Esophagus squamous epithelium (tissue), 5 donors: Measurements from ENCODE around the gene NHERF2. TPM values are rescaled to one million over a fixed set of nuclear protein-coding genes. Genes with fewer than 3 reads are reported as not detected.

ENCODE experiments used
- DNase-seq: peaks from one replicate; lab custom pipeline; 2025; lab: John Stamatoyannopoulos, UW
- H3K27ac ChIP-seq, 4 donors: fragments of 200-600 bp; sonication (generic); one replicate each; pipeline ENCODE4 v1.5.1; 2016 to 2019; ENCODE audit warnings: mild to moderate bottlenecking in 1 of 4
- H3K27me3 ChIP-seq, 4 donors: fragments of 200-600 bp; sonication (generic); 1 replicate in 3 of 4; 2 replicates in 1 of 4; pipeline versions ENCODE4 v1.5.1 to v1.6.0; 2017 to 2021; ENCODE audit warnings: antibody characterized with exemption in 1 of 4
- H3K36me3 ChIP-seq, 3 donors: fragments of 200-600 bp; sonication (generic); one replicate each; pipeline ENCODE4 v1.5.1; 2016 to 2019
- H3K4me1 ChIP-seq, 3 donors: fragments of 200-600 bp; sonication (generic); one replicate each; pipeline ENCODE4 v1.5.1; 2017 to 2019
- H3K4me3 ChIP-seq, 4 donors: fragments of 200-600 bp; sonication (generic); 1 replicate in 3 of 4; 2 replicates in 1 of 4; pipeline ENCODE4 v1.5.1; 2016 to 2019; ENCODE audit warnings: mild to moderate bottlenecking in 2 of 4, moderate library complexity in 1 of 4
- H3K9me3 ChIP-seq, 3 donors: fragments of 200-600 bp; sonication (generic); one replicate each; pipeline ENCODE4 v1.5.1; 2016 to 2019
- CTCF ChIP-seq, 6 experiments: fragments of 450-650 bp in 4 of 6; fragments of 200-600 bp in 2 of 6; sonication (generic) in 2 of 6; IDR thresholded peaks; one replicate each; pipeline ENCODE4 v1.5.1; 2016 to 2019; ENCODE audit warnings: antibody characterized with exemption in 6 of 6, mild to moderate bottlenecking in 4 of 6, moderate library complexity in 4 of 6
- POLR2A ChIP-seq, 4 donors: fragments of 450-650 bp; IDR thresholded peaks; one replicate each; pipeline ENCODE4 v1.6.1; 2017; ENCODE audit warnings: antibody characterized with exemption in 4 of 4, mild to moderate bottlenecking in 4 of 4, moderate library complexity in 3 of 4
- WGBS, 2 donors: methylation state at CpG; one replicate each; pipeline ENCODE4 v1.1.5; 2018; 5-methylcytosine and 5-hydroxymethylcytosine counted together
- intact Hi-C: fragments of 100-400 bp; cut with DNase I; formaldehyde crosslinking; loops from one replicate; pipeline ENCODE4 v1.15.0; 2022
- total RNA-seq, 4 donors: library from RNA; depleted of rRNA; stranded (reverse); fragments of >200 nt; gene quantifications; one replicate each; pipeline ENCODE4 v1.1.0, GENCODE V29; 2016
- donor health status: DM: yes; HTN: yes; CAD: no.

Gene NHERF2
- total RNA-seq, 4 donors from 2014 or later = 11.6 to 31.7 (median 16.5) TPM

GRCh38 chr16:1990351-1991134, 36.2 kb upstream of the NHERF2 start:
- Histone ChIP-seq H3K27ac (peak overlapping the region in 3 of 4 donors; percentile 6 to 65 (median 23)), H3K36me3 (peaks cover 0 to 18% (median 3%) of the 10 kb centered on the region in 3 donors), H3K4me1 (peaks cover 29 to 66% (median 36%) of the 10 kb centered on the region in 3 donors), H3K27me3 (peaks cover 12 to 48% (median 21%) of the 10 kb centered on the region in 4 donors), H3K9me3 (peaks cover 0 to 6% (median 0%) of the 10 kb centered on the region in 3 donors), H3K4me3 (peak overlapping the region; percentile 6 to 58 (median 32))
- intact Hi-C loops = no loop called here
- 3 to 10% methylated on average over 2 to 11 of the region's 50 CpGs for WGBS, 2 donors
- TF ChIP-seq CTCF (IDR thresholded peaks at IDR 0.05) (no peak), POLR2A (IDR thresholded peaks at IDR 0.05) (peak in 1 of 4 donors; percentile 53)
- DNase-seq = no peak

- H3K27me3 ChIP-seq = peaks cover 12 to 48% (median 21%) of the 10 kb centered on the region in 4 donors
- H3K4me3 ChIP-seq = peak overlapping the region; percentile 14 to 58 (median 34)
- peaks cover 26 to 61% (median 33%) of the 10 kb centered on the region in 3 donors for H3K4me1 ChIP-seq
- H3K36me3 ChIP-seq = peaks cover 0 to 13% (median 0%) of the 10 kb centered on the region in 3 donors
- H3K27ac ChIP-seq = peak overlapping the region in 3 of 4 donors; percentile 32 to 65 (median 55)
- 4 to 5% methylated on average over 8 to 12 of the region's 18 CpGs for WGBS, 2 donors
- TF ChIP-seq CTCF (IDR thresholded peaks at IDR 0.05) (no peak), POLR2A (IDR thresholded peaks at IDR 0.05) (peak in 1 of 4 donors; percentile 45)
- H3K9me3 ChIP-seq = peaks cover 0 to 6% (median 0%) of the 10 kb centered on the region in 3 donors
- DNase-seq = no peak
- intact Hi-C loops = no loop called here
Observed at GRCh38 chr16:1991135-1991551, 35.6 kb upstream of the NHERF2 start.

GRCh38 chr16:1991588-1991947, 35.1 kb upstream of the NHERF2 start:
- intact Hi-C loops = no loop called here
- DNase-seq = no peak
- Histone ChIP-seq H3K36me3 (peaks cover 0 to 13% (median 0%) of the 10 kb centered on the region in 3 donors), H3K4me1 (peaks cover 26 to 63% (median 33%) of the 10 kb centered on the region in 3 donors), H3K4me3 (peak overlapping the region; percentile 14 to 58 (median 34)), H3K9me3 (peaks cover 0 to 6% (median 0%) of the 10 kb centered on the region in 3 donors), H3K27ac (peak overlapping the region; percentile 32 to 65 (median 56)), H3K27me3 (peaks cover 12 to 48% (median 21%) of the 10 kb centered on the region in 4 donors)
- 0 to 10% methylated on average over 6 to 9 of the region's 22 CpGs for WGBS, 2 donors
- TF ChIP-seq POLR2A (IDR thresholded peaks at IDR 0.05) (no peak), CTCF (IDR thresholded peaks at IDR 0.05) (no peak)

- peaks cover 29 to 69% (median 33%) of the 10 kb centered on the region in 3 donors for H3K4me1 ChIP-seq
- peak overlapping the region; percentile 14 to 58 (median 34) for H3K4me3 ChIP-seq
- WGBS, 2 donors = no CpG with 5 or more reads among the region's 96 CpGs
- intact Hi-C loops = no loop called here
- H3K27me3 ChIP-seq = peaks cover 12 to 47% (median 21%) of the 10 kb centered on the region in 4 donors
- peak in 1 of 4 donors; percentile 66 for TF ChIP-seq POLR2A (IDR thresholded peaks at IDR 0.05)
- no peak for TF ChIP-seq CTCF (IDR thresholded peaks at IDR 0.05)
- DNase-seq = peak; percentile 82
- H3K27ac ChIP-seq = peak overlapping the region; percentile 32 to 65 (median 56)
- H3K36me3 ChIP-seq = peaks cover 0 to 13% (median 0%) of the 10 kb centered on the region in 3 donors
- peaks cover 0 to 6% (median 0%) of the 10 kb centered on the region in 3 donors for H3K9me3 ChIP-seq
Observed at GRCh38 chr16:1991948-1992703, 34.6 kb upstream of the NHERF2 start.
